Muscle of back (tissue), 11 donors: Measurements from ENCODE around the gene MARCHF5. TPM values are rescaled to one million over a fixed set of nuclear protein-coding genes. Genes with fewer than 3 reads are reported as not detected.
"Not testable (repeated sequence)": the region's sequence is repeated elsewhere in the genome, so short reads cannot be mapped to it uniquely, and the experiment has no call there.

Experiments
- DNase-seq, 3 donors: peaks; one replicate each; pipeline versions ENCODE4 v3.0.0 to v3.0.0-alpha.2; 2013
- polyA plus RNA-seq, 10 donors: library from polyadenylated mRNA; unstranded; fragments of 120-200 nt; gene quantifications; one replicate each; pipeline ENCODE4 v1.2.1, GENCODE V29; 2013; ENCODE audit not compliant: insufficient read length in 10 of 10

MARCHF5 gene
- polyA plus RNA-seq, 10 donors = 27.2 to 41.8 (median 35.3) TPM

- no peak for DNase-seq
These were observed 91.7 kb downstream of the MARCHF5 start for GRCh38 chr10:92382631-92383030.

- DNase-seq = no peak
These were observed 93.8 kb downstream of the MARCHF5 start for GRCh38 chr10:92384741-92385140.

GRCh38 chr10:92385831-92386230 lies 94.9 kb downstream of the MARCHF5 start:
- no peak for DNase-seq

- DNase-seq = peak; percentile 48 to 60 (median 54)
These were observed 96.4 kb downstream of the MARCHF5 start for GRCh38 chr10:92387289-92387940.

GRCh38 chr10:92393173-92393572 lies 102.2 kb downstream of the MARCHF5 start:
- DNase-seq = not testable (repeated sequence)

- DNase-seq = no peak
These were observed 104.3 kb downstream of the MARCHF5 start for GRCh38 chr10:92395271-92395670.

GRCh38 chr10:92402234-92402633 lies 111.3 kb downstream of the MARCHF5 start:
- DNase-seq = not testable (repeated sequence)

Other genes starting within 250 kb of the MARCHF5 start
- gene CPEB3, start 89 bp upstream of the MARCHF5 start, polyA plus RNA-seq = 1 to 10 TPM; 2.4 to 4.2 (median 3.5) TPM